NCI-H2107 (cell line): ENCODE results near the gene RAB8B.
"Not testable (repeated sequence)": the region's sequence is repeated elsewhere in the genome, so short reads cannot be mapped to it uniquely, and the experiment has no call there.

ENCODE experiments used
- DNase-seq: peaks from one replicate; lab custom pipeline; 2025; lab: John Stamatoyannopoulos, UW

Gene RAB8B

GRCh38 chr15:63208824-63209223 is 19.4 kb downstream of the RAB8B start:
- not testable (repeated sequence) for DNase-seq

DNA sequence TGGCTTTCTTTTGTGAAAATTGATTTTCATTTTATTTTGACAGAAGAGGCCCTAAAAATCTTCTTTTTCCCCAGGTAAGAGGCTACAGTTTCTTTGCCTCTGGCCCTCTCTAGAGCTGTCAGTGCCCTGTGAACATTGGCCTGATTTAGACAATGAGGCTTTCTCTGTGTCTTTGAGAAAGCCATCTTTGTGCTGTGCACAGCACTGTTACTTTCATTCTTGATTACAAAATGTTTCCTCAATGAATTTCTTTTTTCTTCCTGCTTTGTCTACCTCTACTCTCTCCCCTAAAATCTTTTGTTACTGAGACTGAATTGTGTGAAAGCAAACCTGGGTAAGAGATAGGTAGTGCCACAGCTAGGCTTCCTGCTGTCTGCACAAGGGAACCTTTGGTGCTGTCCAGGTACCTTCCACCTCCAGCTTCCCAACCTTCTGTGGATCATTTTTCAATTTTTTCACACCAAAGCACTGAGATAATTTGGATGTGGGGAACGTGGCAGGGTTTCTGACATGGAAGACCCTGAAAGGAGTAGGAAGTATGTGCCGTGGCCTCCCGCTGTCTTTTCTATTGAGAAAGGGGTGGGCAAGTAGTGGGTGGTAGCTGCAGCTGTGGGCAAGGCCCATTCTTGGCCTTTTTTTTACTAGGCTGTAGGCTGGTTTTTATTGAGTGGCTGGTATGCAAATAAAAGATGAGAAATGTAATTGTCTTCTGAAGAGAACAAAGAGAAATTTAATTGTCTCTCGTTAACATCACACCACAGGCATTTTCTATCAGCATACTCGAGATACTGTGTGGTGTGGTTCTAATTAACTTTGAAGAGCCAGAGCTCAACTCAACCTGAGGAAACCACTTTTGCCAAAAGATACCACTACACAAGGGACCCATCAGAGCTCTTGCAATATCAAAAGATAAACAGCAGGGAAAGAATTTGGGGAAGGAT is 21.0 kb downstream of the RAB8B start:
- no peak for DNase-seq

- no peak for DNase-seq
Observed at GRCh38 chr15:63211092-63211490, 21.7 kb downstream of the RAB8B start.

DNA sequence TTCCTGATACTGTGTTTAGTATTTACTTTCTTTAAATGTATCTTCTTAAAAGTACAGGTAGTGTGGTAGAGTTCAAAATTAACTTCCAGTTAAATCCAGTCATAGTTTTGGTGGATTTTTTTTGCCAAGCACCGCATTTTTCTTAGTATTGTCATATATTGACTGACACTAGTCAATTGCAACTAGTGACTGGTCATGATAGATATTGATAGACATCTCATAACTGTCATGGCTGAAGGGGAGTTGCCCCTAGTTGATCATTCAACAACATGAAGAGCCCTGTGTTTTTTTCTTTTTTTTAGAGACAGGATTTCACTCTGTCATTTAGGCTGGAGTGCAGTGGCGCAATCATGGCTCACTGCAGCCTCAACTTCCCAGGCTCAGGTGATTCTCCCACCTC is 22.1 kb downstream of the RAB8B start:
- DNase-seq: no peak

DNA sequence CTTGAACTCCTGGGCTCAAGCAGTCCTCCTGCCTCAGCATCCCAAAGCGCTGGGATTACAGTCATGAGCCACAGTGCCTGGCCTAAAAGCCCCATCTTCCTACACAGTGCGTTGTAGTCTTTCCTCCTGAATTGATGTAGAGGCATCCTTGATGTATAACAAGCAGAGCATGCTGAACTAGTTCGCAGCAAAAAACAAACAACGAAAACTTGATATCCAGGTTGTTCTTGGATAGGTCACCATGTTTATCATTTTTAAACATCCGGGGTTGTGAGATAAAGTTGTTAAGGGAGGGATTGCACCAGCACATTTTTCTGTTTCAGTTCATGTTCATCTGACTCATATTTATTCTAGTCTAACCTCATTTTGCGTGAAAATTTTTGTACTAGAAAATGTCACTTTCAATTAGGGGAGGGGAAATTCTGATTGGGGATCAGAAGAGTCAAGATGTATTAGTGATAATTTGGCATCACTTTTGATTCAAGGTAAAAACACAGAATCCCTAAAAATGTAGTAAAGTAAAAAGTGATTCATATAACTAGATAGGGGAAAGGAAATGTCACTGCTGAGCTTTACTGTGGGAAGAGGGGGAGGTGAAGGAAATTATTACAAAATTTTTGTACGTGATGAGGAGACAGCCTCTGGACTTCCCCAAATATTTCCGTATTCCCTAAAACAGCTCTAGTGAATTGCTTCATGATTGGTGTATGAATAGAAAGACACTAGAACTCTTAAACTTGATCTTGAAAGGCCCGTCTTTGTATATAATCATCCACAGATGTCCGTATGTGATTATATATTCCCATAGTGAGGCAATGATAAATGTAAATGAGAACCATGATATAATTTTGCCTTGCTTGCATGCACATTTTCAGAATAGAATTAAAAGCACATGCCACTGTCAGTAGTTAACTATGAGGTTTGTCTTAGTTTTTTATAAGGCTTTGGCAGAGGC is 22.9 kb downstream of the RAB8B start:
- no peak for DNase-seq

DNA sequence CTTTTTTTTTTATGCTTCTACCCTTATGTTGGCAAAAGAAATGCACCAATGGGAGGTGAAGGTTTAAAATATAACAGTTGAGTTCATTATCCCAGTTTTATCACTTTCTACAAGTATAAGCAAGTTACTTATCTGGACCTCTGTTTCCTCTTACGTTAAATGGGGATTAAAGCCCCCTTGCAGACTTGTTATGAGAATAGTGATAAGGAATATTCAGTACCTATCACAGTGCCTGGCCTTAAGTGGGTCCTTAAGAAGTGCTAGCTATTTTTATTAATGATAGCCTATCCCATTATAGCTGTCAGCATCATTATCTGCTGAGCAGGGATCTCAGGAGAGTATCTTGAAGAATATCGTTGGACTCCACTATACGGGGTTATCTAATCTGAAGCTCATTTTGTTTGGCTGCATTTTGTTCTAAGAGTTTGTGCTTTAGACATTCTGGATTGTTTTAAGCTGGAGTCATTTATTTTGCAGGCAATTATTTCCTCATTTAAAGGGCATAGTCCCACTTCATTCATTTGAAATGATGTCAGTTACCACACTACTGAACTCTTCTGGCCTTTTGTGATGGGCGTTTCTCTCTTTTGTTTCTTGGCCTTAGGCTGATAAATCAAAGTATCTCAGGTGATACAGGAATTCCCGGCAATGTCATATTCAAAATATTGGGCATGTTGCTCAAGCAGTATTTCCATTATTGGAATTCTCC is 28.8 kb downstream of the RAB8B start:
- DNase-seq: no peak

DNA sequence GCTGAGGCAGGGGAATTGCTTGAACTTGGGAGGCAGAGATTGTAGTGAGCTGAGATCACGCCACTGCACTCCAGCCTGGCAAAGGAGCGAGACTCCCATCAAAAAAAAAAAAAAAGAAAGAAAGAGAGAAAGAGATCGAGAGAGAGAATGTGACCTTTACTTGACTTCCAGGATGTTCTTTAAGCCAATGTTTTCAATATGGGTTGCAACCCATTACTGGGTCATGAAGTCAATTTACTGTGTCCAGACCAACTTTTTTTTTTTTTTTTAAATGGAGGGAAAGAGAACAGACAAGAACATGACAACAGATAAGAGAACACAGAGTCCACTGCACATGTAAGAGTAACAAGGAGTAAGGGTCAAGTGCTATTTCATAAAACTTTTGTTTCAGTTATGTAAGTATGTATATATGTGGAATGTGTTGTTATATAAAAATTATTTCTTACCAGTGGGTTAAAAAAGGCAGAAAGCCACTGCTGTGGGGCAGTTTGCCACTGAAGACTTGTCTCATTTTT is 29.8 kb downstream of the RAB8B start:
- no peak for DNase-seq

GRCh38 chr15:63221346-63221745 is 31.9 kb downstream of the RAB8B start:
- no peak for DNase-seq

DNA sequence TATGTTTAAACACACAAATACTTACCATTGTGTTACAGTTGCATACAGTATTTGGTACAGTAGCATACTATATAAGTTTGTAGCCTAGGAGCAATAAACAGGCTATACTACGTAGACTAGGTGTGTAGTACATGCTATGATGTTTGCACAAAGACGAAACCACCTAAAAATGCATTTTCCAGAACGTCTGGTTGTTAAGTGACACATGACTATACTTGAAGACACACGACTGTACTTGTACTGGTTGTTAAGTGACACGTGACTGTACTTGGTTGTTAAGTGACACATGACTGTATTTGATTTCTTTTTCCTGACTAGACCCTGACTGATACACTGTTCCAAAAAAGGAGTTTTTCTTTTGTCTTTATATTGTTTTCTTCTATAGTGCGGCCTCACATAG is 34.1 kb downstream of the RAB8B start:
- DNase-seq: no peak

GRCh38 chr15:63225381-63225780 is 36.0 kb downstream of the RAB8B start:
- no peak for DNase-seq

DNA sequence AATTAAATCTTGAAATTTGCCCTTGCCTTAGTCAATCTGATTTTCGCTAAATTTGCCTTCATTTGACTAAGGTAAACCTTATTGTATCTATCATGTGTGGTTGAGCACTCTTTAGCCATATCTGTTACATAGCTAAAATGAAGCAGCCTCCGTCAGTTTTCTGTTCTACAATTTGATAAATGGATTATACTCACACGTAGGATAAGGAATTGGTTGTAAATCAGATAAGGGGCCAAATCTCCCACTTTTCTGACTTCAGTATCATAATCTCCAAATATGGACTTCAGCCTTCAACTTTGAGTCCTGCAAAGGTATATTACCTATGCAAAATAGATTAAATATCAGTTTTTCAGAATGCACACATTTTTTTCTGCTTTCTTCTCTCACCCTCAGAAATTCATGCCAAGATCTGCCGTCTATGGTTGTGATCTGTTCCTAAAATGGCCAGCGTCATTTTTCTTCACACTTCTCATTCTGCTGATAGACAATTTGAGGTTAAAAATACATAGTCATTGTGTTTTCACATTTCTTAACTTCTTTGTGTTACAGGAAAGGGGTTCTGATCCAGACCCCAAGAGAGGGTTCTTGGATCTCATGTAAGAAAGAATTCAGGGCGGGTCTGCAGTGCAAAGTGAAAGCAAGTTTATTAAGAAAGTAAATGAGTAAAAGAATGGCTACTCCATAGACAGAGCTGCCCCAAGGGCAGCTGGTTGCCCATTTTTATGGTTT is 36.9 kb downstream of the RAB8B start:
- no peak for DNase-seq

- no peak for DNase-seq
Observed at GRCh38 chr15:63226966-63227401, 37.6 kb downstream of the RAB8B start.

- no peak for DNase-seq
Observed at GRCh38 chr15:63227689-63228088, 38.3 kb downstream of the RAB8B start.

- DNase-seq: no peak
Observed at GRCh38 chr15:63231206-63231605, 41.8 kb downstream of the RAB8B start.

DNA sequence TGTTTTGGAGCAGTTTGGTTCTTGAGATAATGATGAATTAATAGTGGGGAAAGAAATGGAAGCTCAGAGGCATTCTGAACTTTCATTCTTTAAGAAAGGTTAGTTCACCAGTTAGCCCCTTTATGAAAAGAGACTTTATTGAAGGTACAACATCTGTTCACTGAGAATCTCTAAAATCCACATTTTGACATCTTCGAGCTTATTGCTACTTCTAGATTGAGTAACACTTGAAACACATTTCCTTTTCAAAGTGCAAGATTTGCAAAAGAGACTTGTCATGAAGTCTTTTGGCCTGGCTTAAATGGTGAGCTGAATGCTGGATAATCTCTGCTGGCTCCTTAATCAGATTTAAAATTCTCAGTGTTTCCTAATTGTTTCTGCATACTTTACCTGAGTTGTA is 42.3 kb downstream of the RAB8B start:
- no peak for DNase-seq

GRCh38 chr15:63232405-63232804 is 43.0 kb downstream of the RAB8B start:
- no peak for DNase-seq

GRCh38 chr15:63232943-63233342 is 43.5 kb downstream of the RAB8B start:
- no peak for DNase-seq

DNA sequence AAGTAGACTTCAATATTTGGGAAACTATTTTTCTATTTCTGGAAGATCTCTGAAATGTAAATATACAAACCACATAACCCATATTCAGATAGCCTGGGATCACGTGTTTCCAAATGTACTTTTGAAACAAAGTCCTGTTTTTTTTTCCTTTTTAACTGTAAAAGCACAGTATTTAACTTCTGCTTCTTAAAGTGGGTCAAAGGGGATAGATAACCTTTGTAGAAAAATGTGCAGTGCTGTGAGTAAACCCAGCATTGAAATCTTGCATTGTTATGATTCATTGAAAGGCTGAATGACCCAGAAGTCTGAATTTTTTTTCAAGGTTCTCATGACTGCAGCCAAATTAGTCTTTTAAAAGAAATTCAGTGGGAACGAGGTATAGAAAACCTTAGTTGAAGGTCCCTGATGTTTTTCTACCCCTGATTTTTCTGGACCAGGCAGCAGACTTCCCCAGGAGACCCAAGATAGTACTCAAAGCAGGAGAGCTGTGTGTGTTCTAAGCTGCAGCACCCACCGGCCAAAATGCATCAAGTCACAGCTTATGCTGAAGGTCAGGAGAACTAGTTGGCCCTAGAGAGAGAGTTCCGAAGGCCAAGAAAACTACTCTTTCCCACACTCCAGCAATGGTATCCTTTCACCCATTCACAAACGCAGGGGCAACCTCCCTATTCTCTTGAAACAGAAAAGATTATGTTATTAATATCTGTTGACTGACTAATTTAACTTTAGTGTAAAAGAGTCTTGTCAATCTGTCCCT is 44.4 kb downstream of the RAB8B start:
- DNase-seq: no peak

DNA sequence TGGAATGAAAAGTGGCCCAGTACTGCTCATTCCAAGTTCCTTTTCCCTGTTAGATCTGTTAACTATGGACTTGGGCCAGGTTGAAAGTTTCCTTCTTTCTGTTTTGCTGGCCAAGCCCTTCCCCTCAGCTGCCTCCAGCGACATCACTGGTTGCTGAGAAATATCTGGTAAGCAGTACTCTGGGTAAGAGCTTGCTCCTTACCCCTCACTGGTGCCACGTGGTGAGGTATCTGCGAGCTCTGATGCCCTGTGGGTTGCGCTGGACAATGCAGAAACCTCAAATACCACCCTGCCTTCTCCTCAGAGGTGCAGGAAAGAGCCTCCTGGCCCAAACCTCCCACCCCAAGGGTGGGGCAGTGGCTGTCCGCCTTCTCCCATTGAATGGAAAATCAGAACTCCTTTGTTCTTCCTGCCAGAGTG is 45.1 kb downstream of the RAB8B start:
- DNase-seq: no peak

DNA sequence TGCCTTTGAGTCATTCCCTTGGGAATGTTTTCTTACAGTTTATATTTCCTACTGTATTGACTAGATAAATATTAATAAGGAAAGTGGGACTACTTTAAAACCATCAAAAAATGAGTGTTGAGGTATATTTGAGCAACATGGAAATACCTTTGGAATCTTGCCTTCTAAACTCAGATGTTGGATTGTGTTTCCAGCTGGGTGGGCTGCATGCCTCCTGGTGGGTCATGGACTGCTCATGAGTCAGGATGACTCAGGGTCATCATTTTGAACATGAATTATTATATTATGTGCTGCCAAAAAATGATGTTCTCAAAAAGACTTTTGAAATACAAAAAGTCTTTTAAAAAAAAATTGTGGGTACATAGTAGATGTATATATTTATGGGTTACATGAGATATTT is 46.9 kb downstream of the RAB8B start:
- DNase-seq: no peak
